EH (cell line): Measurements from ENCODE around the gene USP38.
A peak's percentile ranks its signal among the peaks of the same experiment; 100 is the strongest.
"Not testable (repeated sequence)": the region's sequence is repeated elsewhere in the genome, so short reads cannot be mapped to it uniquely, and the experiment has no call there.

ENCODE experiments used
- DNase-seq: peaks from one replicate; pipeline ENCODE4 v3.0.0-alpha.2; 2015; ENCODE audit warnings: low read depth

Gene USP38

GRCh38 chr4:143207555-143207954 is 22.8 kb downstream of the USP38 start:
- peak; percentile 49 for DNase-seq

- no peak for DNase-seq
These were observed 27.8 kb downstream of the USP38 start for GRCh38 chr4:143212566-143212965.

GRCh38 chr4:143215873-143216272 is 31.2 kb downstream of the USP38 start:
- DNase-seq: no peak

- no peak for DNase-seq
These were observed 39.5 kb downstream of the USP38 start for GRCh38 chr4:143224255-143224654.

- DNase-seq: no peak
These were observed 40.5 kb downstream of the USP38 start for GRCh38 chr4:143225167-143225566.

GRCh38 chr4:143230683-143231082 is 46.0 kb downstream of the USP38 start:
- no peak for DNase-seq

- no peak for DNase-seq
These were observed 47.6 kb downstream of the USP38 start for GRCh38 chr4:143232277-143232676.

GRCh38 chr4:143234153-143234552 is 49.4 kb downstream of the USP38 start:
- peak; percentile 25 for DNase-seq

GRCh38 chr4:143237195-143237594 is 52.5 kb downstream of the USP38 start:
- not testable (repeated sequence) for DNase-seq

- peak; percentile 19 for DNase-seq
These were observed 56.4 kb downstream of the USP38 start for GRCh38 chr4:143240939-143241679.

GRCh38 chr4:143241892-143242291 is 57.2 kb downstream of the USP38 start:
- DNase-seq: peak; percentile 19

- DNase-seq: no peak
These were observed 58.3 kb downstream of the USP38 start for GRCh38 chr4:143243041-143243440.

- no peak for DNase-seq
These were observed 62.3 kb downstream of the USP38 start for GRCh38 chr4:143246977-143247376.

- DNase-seq: no peak
These were observed 63.1 kb downstream of the USP38 start for GRCh38 chr4:143247866-143248265.

GRCh38 chr4:143248827-143249226 is 64.1 kb downstream of the USP38 start:
- no peak for DNase-seq

- no peak for DNase-seq
These were observed 65.9 kb downstream of the USP38 start for GRCh38 chr4:143250617-143251016.

- no peak for DNase-seq
These were observed 66.6 kb downstream of the USP38 start for GRCh38 chr4:143251348-143251747.

- no peak for DNase-seq
These were observed 67.1 kb downstream of the USP38 start for GRCh38 chr4:143251779-143252178.

- DNase-seq: no peak
These were observed 67.8 kb downstream of the USP38 start for GRCh38 chr4:143252478-143252877.

GRCh38 chr4:143253166-143253565 is 68.4 kb downstream of the USP38 start:
- no peak for DNase-seq

- no peak for DNase-seq
These were observed 69.9 kb downstream of the USP38 start for GRCh38 chr4:143254491-143255226.

- no peak for DNase-seq
These were observed 71.7 kb downstream of the USP38 start for GRCh38 chr4:143256456-143256855.

GRCh38 chr4:143257356-143257755 is 72.6 kb downstream of the USP38 start:
- DNase-seq: no peak

- DNase-seq: peak; percentile 31
These were observed 76.0 kb downstream of the USP38 start for GRCh38 chr4:143260750-143261149.
